Measurements from ENCODE around the gene CHADL. TPM values are rescaled to one million over a fixed set of nuclear protein-coding genes. Genes with fewer than 3 reads are reported as not detected.

CHADL gene
- 10 to 100 TPM in 3 of 4 donors, 1 to 10 TPM in 1; 9.5 to 18.8 (median 15.7) TPM for total RNA-seq

GRCh38 chr22:41240377-41241132, at the start of gene CHADL:
TSS of gene CHADL (minus strand) at chr22:41240931. CDS start at chr22:41240881, 50 bp downstream.
- Histone ChIP-seq H3K27ac (peak within 1 kb of the TSS; percentile 25), H3K9me3 (no peaks in the 10 kb centered on the region), H3K27me3 (no peaks in the 10 kb centered on the region), H3K4me1 (peaks cover 30% of the 10 kb centered on the region), H3K4me3 (no peak within 1 kb of the TSS), H3K36me3 (peaks cover 1% of the 10 kb centered on the region)
- no peak for DNase-seq (ENCODE audit: low spot score in 2 of 2)
- no peak for TF ChIP-seq CTCF (IDR thresholded peaks at IDR 0.05)
- no peak for TF ChIP-seq POLR2A (IDR thresholded peaks at IDR 0.05)
- no peak for TF ChIP-seq EP300 (IDR thresholded peaks at IDR 0.05)
- no peak for TF ChIP-seq POLR2AphosphoS5 (IDR thresholded peaks at IDR 0.05)
- 47% methylated on average over 15 of the region's 24 CpGs for WGBS

- H3K27ac ChIP-seq = no peak overlapping the region
- 89% methylated on average over 1 of the region's 1 CpG for WGBS
- TF ChIP-seq EP300 (IDR thresholded peaks at IDR 0.05) (no peak), POLR2A (IDR thresholded peaks at IDR 0.05) (no peak), CTCF (IDR thresholded peaks at IDR 0.05) (no peak), POLR2AphosphoS5 (IDR thresholded peaks at IDR 0.05) (no peak)
- peaks cover 27% of the 10 kb centered on the region for H3K4me1 ChIP-seq
- H3K36me3 ChIP-seq = no peaks in the 10 kb centered on the region
- H3K27me3 ChIP-seq = no peaks in the 10 kb centered on the region
- no peak overlapping the region for H3K4me3 ChIP-seq
- DNase-seq (ENCODE audit: low spot score in 2 of 2) = no peak
- no peaks in the 10 kb centered on the region for H3K9me3 ChIP-seq
Observed at GRCh38 chr22:41289671-41290070, 48.9 kb upstream of the CHADL start.

GRCh38 chr22:41288245-41288946, 47.7 kb upstream of the CHADL start:
- 40% methylated on average over 9 of the region's 9 CpGs for WGBS
- TF ChIP-seq POLR2AphosphoS5 (IDR thresholded peaks at IDR 0.05) (no peak), EP300 (IDR thresholded peaks at IDR 0.05) (no peak), POLR2A (IDR thresholded peaks at IDR 0.05) (no peak)
- no peaks in the 10 kb centered on the region for H3K9me3 ChIP-seq
- no peaks in the 10 kb centered on the region for H3K27me3 ChIP-seq
- DNase-seq (ENCODE audit: low spot score in 2 of 2) = no peak
- H3K4me3 ChIP-seq = no peak overlapping the region
- peaks cover 38% of the 10 kb centered on the region for H3K4me1 ChIP-seq
- H3K27ac ChIP-seq = peak overlapping the region; percentile 79
- H3K36me3 ChIP-seq = peaks cover 5% of the 10 kb centered on the region

- Histone ChIP-seq H3K27me3 (no peaks in the 10 kb centered on the region), H3K4me3 (peak overlapping the region; percentile 74), H3K9me3 (no peaks in the 10 kb centered on the region), H3K27ac (peak overlapping the region; percentile 92), H3K36me3 (peaks cover 5% of the 10 kb centered on the region), H3K4me1 (peaks cover 38% of the 10 kb centered on the region)
- no peak for DNase-seq (ENCODE audit: low spot score in 2 of 2)
- 3% methylated on average over 15 of the region's 15 CpGs for WGBS
- no peak for TF ChIP-seq CTCF (IDR thresholded peaks at IDR 0.05)
- no peak for TF ChIP-seq POLR2A (IDR thresholded peaks at IDR 0.05)
- TF ChIP-seq POLR2AphosphoS5 (IDR thresholded peaks at IDR 0.05) = no peak
- TF ChIP-seq EP300 (IDR thresholded peaks at IDR 0.05) = no peak
Observed at GRCh38 chr22:41286639-41287091, 45.9 kb upstream of the CHADL start.

- 2% methylated on average over 11 of the region's 77 CpGs for WGBS
- H3K36me3 ChIP-seq = peaks cover 5% of the 10 kb centered on the region
- TF ChIP-seq POLR2AphosphoS5 (IDR thresholded peaks at IDR 0.05) (peak in 2 of 3 donors; percentile 60 to 78), EP300 (IDR thresholded peaks at IDR 0.05) (no peak), POLR2A (IDR thresholded peaks at IDR 0.05) (peak in 1 of 2 donors; percentile 64)
- peaks cover 44% of the 10 kb centered on the region for H3K4me1 ChIP-seq
- H3K4me3 ChIP-seq = peak within 1 kb of the TSS; percentile 74
- H3K9me3 ChIP-seq = no peaks in the 10 kb centered on the region
- peak within 1 kb of the TSS; percentile 92 for H3K27ac ChIP-seq
- DNase-seq (ENCODE audit: low spot score in 2 of 2) = peak; percentile 98
- H3K27me3 ChIP-seq = no peaks in the 10 kb centered on the region
Observed at GRCh38 chr22:41285820-41286638, 45.3 kb upstream of the CHADL start, which contains the start of gene RANGAP1. TSS of gene RANGAP1 (minus strand) at chr22:41286187. CDS start at chr22:41281044, 5,143 bp downstream.

All from suprapubic skin (tissue), 4 donors.